ENCODE results near the gene NFIC.
"Not testable (repeated sequence)": the region's sequence is repeated elsewhere in the genome, so short reads cannot be mapped to it uniquely, and the experiment has no call there.

Gene NFIC

GRCh38 chr19:3421656-3422055, 55.3 kb downstream of the NFIC start:
- H3K9me3 ChIP-seq (ENCODE audit: control insufficient read depth, low read length); H3K27ac ChIP-seq (ENCODE audit: insufficient read depth, low read depth, low read length, poor library complexity, severe bottlenecking); H3K4me1 ChIP-seq (ENCODE audit: control insufficient read depth, insufficient read depth, low read length); H3K36me3 ChIP-seq (ENCODE audit: control insufficient read depth, insufficient read depth, low read length); H3K4me3 ChIP-seq (ENCODE audit: insufficient read depth, low read depth, low read length); H3K27me3 ChIP-seq (ENCODE audit: control insufficient read depth, insufficient read depth, low read length, poor library complexity, severe bottlenecking): not testable (repeated sequence)
- WGBS, 2 experiments: 91 to 95% methylated on average over 12 of the region's 12 CpGs

GRCh38 chr19:3423183-3423829, 56.9 kb downstream of the NFIC start:
- H3K27ac ChIP-seq (ENCODE audit: insufficient read depth, low read depth, low read length, poor library complexity, severe bottlenecking): no peak overlapping the region
- H3K4me3 ChIP-seq (ENCODE audit: insufficient read depth, low read depth, low read length): no peak overlapping the region
- H3K4me1 ChIP-seq (ENCODE audit: control insufficient read depth, insufficient read depth, low read length): no peaks in the 10 kb centered on the region
- H3K9me3 ChIP-seq (ENCODE audit: control insufficient read depth, low read length): no peaks in the 10 kb centered on the region
- no peaks in the 10 kb centered on the region for H3K27me3 ChIP-seq (ENCODE audit: control insufficient read depth, insufficient read depth, low read length, poor library complexity, severe bottlenecking)
- WGBS, 2 experiments: 80 to 83% methylated on average over 29 of the region's 29 CpGs
- no peaks in the 10 kb centered on the region for H3K36me3 ChIP-seq (ENCODE audit: control insufficient read depth, insufficient read depth, low read length)

- Histone ChIP-seq H3K36me3 (ENCODE audit: control insufficient read depth, insufficient read depth, low read length) (no peaks in the 10 kb centered on the region), H3K4me3 (ENCODE audit: insufficient read depth, low read depth, low read length) (no peak overlapping the region), H3K4me1 (ENCODE audit: control insufficient read depth, insufficient read depth, low read length) (no peaks in the 10 kb centered on the region), H3K9me3 (ENCODE audit: control insufficient read depth, low read length) (no peaks in the 10 kb centered on the region), H3K27ac (ENCODE audit: insufficient read depth, low read depth, low read length, poor library complexity, severe bottlenecking) (no peak overlapping the region), H3K27me3 (ENCODE audit: control insufficient read depth, insufficient read depth, low read length, poor library complexity, severe bottlenecking) (no peaks in the 10 kb centered on the region)
- WGBS, 2 experiments: 87% methylated on average over 9 of the region's 9 CpGs
Observed at GRCh38 chr19:3426433-3426832, 60.0 kb downstream of the NFIC start.

- not testable (repeated sequence) for H3K4me3 ChIP-seq (ENCODE audit: insufficient read depth, low read depth, low read length); H3K4me1 ChIP-seq (ENCODE audit: control insufficient read depth, insufficient read depth, low read length); H3K36me3 ChIP-seq (ENCODE audit: control insufficient read depth, insufficient read depth, low read length); H3K9me3 ChIP-seq (ENCODE audit: control insufficient read depth, low read length); H3K27me3 ChIP-seq (ENCODE audit: control insufficient read depth, insufficient read depth, low read length, poor library complexity, severe bottlenecking); H3K27ac ChIP-seq (ENCODE audit: insufficient read depth, low read depth, low read length, poor library complexity, severe bottlenecking)
- 88 to 90% methylated on average over 5 of the region's 5 CpGs for WGBS, 2 experiments
Observed at GRCh38 chr19:3430366-3430680, 63.9 kb downstream of the NFIC start.

GRCh38 chr19:3431760-3432397, 65.5 kb downstream of the NFIC start:
- no peak overlapping the region for H3K27ac ChIP-seq (ENCODE audit: insufficient read depth, low read depth, low read length, poor library complexity, severe bottlenecking)
- no peaks in the 10 kb centered on the region for H3K9me3 ChIP-seq (ENCODE audit: control insufficient read depth, low read length)
- H3K4me3 ChIP-seq (ENCODE audit: insufficient read depth, low read depth, low read length): no peak overlapping the region
- 88 to 91% methylated on average over 18 of the region's 18 CpGs for WGBS, 2 experiments
- no peaks in the 10 kb centered on the region for H3K27me3 ChIP-seq (ENCODE audit: control insufficient read depth, insufficient read depth, low read length, poor library complexity, severe bottlenecking)
- no peaks in the 10 kb centered on the region for H3K36me3 ChIP-seq (ENCODE audit: control insufficient read depth, insufficient read depth, low read length)
- H3K4me1 ChIP-seq (ENCODE audit: control insufficient read depth, insufficient read depth, low read length): no peaks in the 10 kb centered on the region

- Histone ChIP-seq H3K27ac (ENCODE audit: insufficient read depth, low read depth, low read length, poor library complexity, severe bottlenecking) (no peak overlapping the region), H3K4me3 (ENCODE audit: insufficient read depth, low read depth, low read length) (no peak overlapping the region), H3K9me3 (ENCODE audit: control insufficient read depth, low read length) (no peaks in the 10 kb centered on the region), H3K27me3 (ENCODE audit: control insufficient read depth, insufficient read depth, low read length, poor library complexity, severe bottlenecking) (no peaks in the 10 kb centered on the region), H3K36me3 (ENCODE audit: control insufficient read depth, insufficient read depth, low read length) (no peaks in the 10 kb centered on the region), H3K4me1 (ENCODE audit: control insufficient read depth, insufficient read depth, low read length) (no peaks in the 10 kb centered on the region)
- WGBS, 2 experiments: 84 to 87% methylated on average over 11 to 12 of the region's 12 CpGs
Observed at GRCh38 chr19:3433313-3433712, 66.9 kb downstream of the NFIC start.

- Histone ChIP-seq H3K4me3 (ENCODE audit: insufficient read depth, low read depth, low read length) (peak overlapping the region; percentile 85), H3K27me3 (ENCODE audit: control insufficient read depth, insufficient read depth, low read length, poor library complexity, severe bottlenecking) (no peaks in the 10 kb centered on the region), H3K27ac (ENCODE audit: insufficient read depth, low read depth, low read length, poor library complexity, severe bottlenecking) (no peak overlapping the region), H3K36me3 (ENCODE audit: control insufficient read depth, insufficient read depth, low read length) (no peaks in the 10 kb centered on the region), H3K9me3 (ENCODE audit: control insufficient read depth, low read length) (no peaks in the 10 kb centered on the region), H3K4me1 (ENCODE audit: control insufficient read depth, insufficient read depth, low read length) (no peaks in the 10 kb centered on the region)
- WGBS, 2 experiments: 86 to 88% methylated on average over 11 of the region's 11 CpGs
Observed at GRCh38 chr19:3433805-3434540, 67.6 kb downstream of the NFIC start.

- no peaks in the 10 kb centered on the region for H3K4me1 ChIP-seq (ENCODE audit: control insufficient read depth, insufficient read depth, low read length)
- H3K9me3 ChIP-seq (ENCODE audit: control insufficient read depth, low read length): no peaks in the 10 kb centered on the region
- no peaks in the 10 kb centered on the region for H3K36me3 ChIP-seq (ENCODE audit: control insufficient read depth, insufficient read depth, low read length)
- peaks cover 2% of the 10 kb centered on the region for H3K27me3 ChIP-seq (ENCODE audit: control insufficient read depth, insufficient read depth, low read length, poor library complexity, severe bottlenecking)
- peak overlapping the region; percentile 85 for H3K4me3 ChIP-seq (ENCODE audit: insufficient read depth, low read depth, low read length)
- peak overlapping the region; percentile 84 for H3K27ac ChIP-seq (ENCODE audit: insufficient read depth, low read depth, low read length, poor library complexity, severe bottlenecking)
- WGBS, 2 experiments: 0 to 1% methylated on average over 67 of the region's 67 CpGs
Observed at GRCh38 chr19:3434630-3435553, 68.5 kb downstream of the NFIC start.

- H3K4me1 ChIP-seq (ENCODE audit: control insufficient read depth, insufficient read depth, low read length): peaks cover 13% of the 10 kb centered on the region
- 46 to 51% methylated on average over 13 of the region's 13 CpGs for WGBS, 2 experiments
Observed at GRCh38 chr19:3440082-3440481, 73.7 kb downstream of the NFIC start.

More at GRCh38 chr19:3440082-3440481, 73.7 kb downstream of the NFIC start:
- Histone ChIP-seq H3K36me3 (ENCODE audit: control insufficient read depth, insufficient read depth, low read length) (no peaks in the 10 kb centered on the region), H3K9me3 (ENCODE audit: control insufficient read depth, low read length) (no peaks in the 10 kb centered on the region), H3K27me3 (ENCODE audit: control insufficient read depth, insufficient read depth, low read length, poor library complexity, severe bottlenecking) (peaks cover 31% of the 10 kb centered on the region), H3K4me3 (ENCODE audit: insufficient read depth, low read depth, low read length) (no peak overlapping the region), H3K27ac (ENCODE audit: insufficient read depth, low read depth, low read length, poor library complexity, severe bottlenecking) (no peak overlapping the region)

Measured in ectodermal cell (in vitro differentiated cells).